Activated naive CD8-positive, alpha-beta T cell (primary cell): Measurements from ENCODE around the gene KDM4B.

Experiments used
- H3K27ac Mint-ChIP-seq: one replicate; pipeline ENCODE4 v1.8.0; 2021; ENCODE audit warnings: mixed read lengths
- H3K27me3 Mint-ChIP-seq: one replicate; pipeline ENCODE4 v1.8.0; 2021; ENCODE audit warnings: mixed read lengths
- H3K36me3 Mint-ChIP-seq: one replicate; pipeline ENCODE4 v1.8.0; 2021; ENCODE audit warnings: mixed read lengths
- H3K4me1 Mint-ChIP-seq: one replicate; pipeline ENCODE4 v1.8.0; 2021; ENCODE audit warnings: low read depth, mixed read lengths
- H3K4me3 Mint-ChIP-seq: one replicate; pipeline ENCODE4 v1.8.0; 2021; ENCODE audit warnings: mild to moderate bottlenecking, mixed read lengths
- H3K9me3 Mint-ChIP-seq: one replicate; pipeline ENCODE4 v1.8.0; 2021; ENCODE audit warnings: low read depth, mixed read lengths

KDM4B gene

GRCh38 chr19:5064896-5065295 is 96.0 kb downstream of the KDM4B start:
- no peaks in the 10 kb centered on the region for H3K9me3 Mint-ChIP-seq
- no peaks in the 10 kb centered on the region for H3K27me3 Mint-ChIP-seq
- peaks cover 14% of the 10 kb centered on the region for H3K36me3 Mint-ChIP-seq
- no peak overlapping the region for H3K27ac Mint-ChIP-seq
- no peaks in the 10 kb centered on the region for H3K4me1 Mint-ChIP-seq
- no peak overlapping the region for H3K4me3 Mint-ChIP-seq

- no peaks in the 10 kb centered on the region for H3K4me1 Mint-ChIP-seq
- no peaks in the 10 kb centered on the region for H3K9me3 Mint-ChIP-seq
- H3K36me3 Mint-ChIP-seq, result peaks cover 14% of the 10 kb centered on the region
Measured at GRCh38 chr19:5065663-5066093, 96.8 kb downstream of the KDM4B start.

DNA sequence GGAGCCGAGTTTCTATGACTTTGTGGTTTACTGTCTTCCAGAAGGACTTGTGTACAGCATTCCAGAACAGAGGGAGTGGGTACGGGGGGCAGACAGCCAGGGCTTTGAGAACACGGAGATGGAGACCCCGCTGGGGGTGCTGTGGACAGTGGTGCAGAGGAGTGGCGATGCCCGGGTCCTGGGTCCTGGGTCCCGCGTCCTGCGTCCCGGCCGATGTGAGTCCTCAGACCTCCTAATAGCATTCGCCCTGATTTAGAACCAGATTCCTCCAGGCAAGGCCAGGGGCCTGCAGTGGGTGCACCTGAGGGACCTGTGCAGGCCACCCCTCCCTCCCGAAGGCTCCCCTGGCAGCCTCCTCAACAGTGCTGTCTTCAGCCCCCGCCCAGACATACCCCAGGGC is 97.9 kb downstream of the KDM4B start:
- no peak overlapping the region for H3K27ac Mint-ChIP-seq
- no peaks in the 10 kb centered on the region for H3K27me3 Mint-ChIP-seq
- no peaks in the 10 kb centered on the region for H3K9me3 Mint-ChIP-seq
- no peaks in the 10 kb centered on the region for H3K4me1 Mint-ChIP-seq
- no peak overlapping the region for H3K4me3 Mint-ChIP-seq
- H3K36me3 Mint-ChIP-seq, result peaks cover 14% of the 10 kb centered on the region

More at GRCh38 chr19:5065663-5066093, 96.8 kb downstream of the KDM4B start:
- H3K27me3 Mint-ChIP-seq, result no peaks in the 10 kb centered on the region
- H3K27ac Mint-ChIP-seq, result no peak overlapping the region
- no peak overlapping the region for H3K4me3 Mint-ChIP-seq

DNA sequence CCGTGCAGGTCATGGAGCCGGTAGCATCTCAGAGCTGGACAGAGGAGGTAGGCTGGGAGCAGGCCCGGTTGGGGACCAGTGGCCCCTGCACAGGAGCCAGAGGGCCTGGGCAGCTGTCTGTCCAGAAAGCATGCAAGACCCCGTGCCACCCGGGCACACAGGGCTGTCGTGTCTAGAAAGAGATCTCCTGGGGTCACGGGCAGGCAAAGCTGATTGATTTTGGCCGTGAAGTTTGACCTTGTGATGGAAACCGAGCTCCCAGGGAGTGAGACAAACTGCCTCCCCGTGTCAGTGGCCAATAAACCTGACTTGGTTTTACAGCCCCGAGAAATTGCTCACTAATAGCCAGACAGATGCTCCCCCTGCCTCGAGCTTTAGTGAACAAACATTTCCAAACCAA is 98.8 kb downstream of the KDM4B start:
- Mint-ChIP-seq H3K27ac (no peak overlapping the region), H3K4me1 (no peaks in the 10 kb centered on the region), H3K36me3 (peaks cover 9% of the 10 kb centered on the region), H3K9me3 (no peaks in the 10 kb centered on the region), H3K4me3 (no peak overlapping the region), H3K27me3 (no peaks in the 10 kb centered on the region)

DNA sequence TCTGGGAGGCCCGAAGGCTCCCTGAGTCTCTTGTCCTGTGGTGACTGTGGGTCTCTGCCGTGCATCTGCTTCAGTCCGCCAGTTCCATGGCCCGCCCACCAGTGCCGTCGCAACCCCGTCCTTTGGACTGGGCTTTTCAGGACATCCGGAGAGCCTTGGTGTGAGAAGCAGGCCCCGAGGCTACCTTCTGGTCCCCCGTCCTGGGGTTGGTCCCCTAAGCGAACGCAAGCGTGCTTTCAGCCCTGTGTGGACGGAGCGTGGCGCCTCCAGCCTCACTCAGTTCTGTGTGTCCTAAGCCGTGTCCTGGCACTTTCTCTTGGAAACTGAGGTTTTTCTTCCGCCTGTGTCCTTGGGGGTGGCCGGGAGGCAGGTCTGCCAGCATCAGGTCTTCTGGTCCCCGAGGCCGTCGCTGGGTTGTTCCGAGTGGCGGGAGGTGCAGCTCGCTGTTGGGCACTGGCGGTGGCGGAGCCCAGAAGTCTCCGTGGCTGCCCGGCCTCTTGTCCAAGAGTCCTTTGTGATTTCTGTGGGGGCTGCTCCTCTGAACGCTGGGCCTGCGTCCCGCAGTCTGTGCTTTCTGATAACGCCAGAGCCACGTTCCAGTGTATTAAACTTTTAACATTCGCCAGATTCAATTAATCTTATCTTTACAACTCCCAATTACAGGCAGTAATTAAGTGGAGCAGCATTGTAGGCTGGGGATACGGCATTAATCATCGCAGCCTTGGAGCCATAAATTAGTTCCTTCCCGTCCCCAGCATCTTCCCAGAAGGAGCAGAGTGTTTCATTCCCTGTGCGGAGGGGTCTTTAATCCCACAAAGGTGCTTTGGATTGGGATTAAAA is 99.5 kb downstream of the KDM4B start:
- Mint-ChIP-seq H3K27me3 (no peaks in the 10 kb centered on the region), H3K4me1 (peaks cover 2% of the 10 kb centered on the region), H3K9me3 (no peaks in the 10 kb centered on the region), H3K36me3 (peaks cover 4% of the 10 kb centered on the region), H3K4me3 (no peak overlapping the region), H3K27ac (no peak overlapping the region)

- no peaks in the 10 kb centered on the region for H3K9me3 Mint-ChIP-seq
- H3K27ac Mint-ChIP-seq, result no peak overlapping the region
- no peaks in the 10 kb centered on the region for H3K27me3 Mint-ChIP-seq
- H3K36me3 Mint-ChIP-seq, result peaks cover 4% of the 10 kb centered on the region
- no peak overlapping the region for H3K4me3 Mint-ChIP-seq
- peaks cover 16% of the 10 kb centered on the region for H3K4me1 Mint-ChIP-seq
Measured at GRCh38 chr19:5070331-5070730, 101.4 kb downstream of the KDM4B start.

DNA sequence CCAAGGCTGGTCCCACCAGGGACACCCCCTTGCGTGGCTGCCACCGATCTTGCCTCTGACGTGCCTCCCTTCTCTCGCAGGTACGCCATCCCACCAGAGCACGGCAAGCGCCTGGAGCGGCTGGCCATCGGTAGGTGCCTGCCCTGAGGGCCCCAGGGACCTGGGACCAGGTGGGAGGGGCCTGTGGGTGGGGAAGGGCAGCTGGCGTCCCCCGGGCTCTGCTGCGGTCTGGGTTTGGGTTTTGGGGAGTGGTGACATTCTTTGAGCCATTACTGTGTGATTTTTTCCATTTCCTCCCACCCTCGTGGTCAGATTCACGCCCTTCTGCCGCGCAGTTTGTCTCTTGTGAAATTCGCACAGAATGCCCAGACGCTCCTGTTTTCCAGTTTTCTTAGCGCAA is 102.0 kb downstream of the KDM4B start:
- Mint-ChIP-seq H3K4me1 (peaks cover 18% of the 10 kb centered on the region), H3K4me3 (no peak overlapping the region), H3K9me3 (no peaks in the 10 kb centered on the region), H3K36me3 (peaks cover 4% of the 10 kb centered on the region), H3K27ac (no peak overlapping the region), H3K27me3 (no peaks in the 10 kb centered on the region)

DNA sequence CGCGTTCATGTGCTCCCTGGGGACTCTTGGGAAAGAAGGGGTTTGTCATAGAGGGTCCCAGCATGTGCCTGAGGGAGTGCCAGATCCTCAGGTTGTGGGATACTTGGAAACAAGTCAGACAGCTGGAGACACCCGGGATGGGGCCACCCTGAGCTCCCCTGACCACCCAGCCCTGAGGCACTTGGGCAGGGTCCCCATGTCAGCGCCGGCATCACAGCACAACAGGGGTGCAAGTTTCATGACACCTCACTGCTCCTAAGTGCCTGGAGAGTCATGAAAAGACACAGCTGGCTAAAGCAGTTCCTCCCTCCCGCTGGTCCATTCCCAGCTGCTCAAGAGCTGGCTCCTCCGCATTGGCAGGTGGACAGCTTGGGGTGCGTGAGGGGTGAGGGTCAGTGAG is 102.7 kb downstream of the KDM4B start:
- Mint-ChIP-seq H3K9me3 (no peaks in the 10 kb centered on the region), H3K27me3 (no peaks in the 10 kb centered on the region), H3K36me3 (no peaks in the 10 kb centered on the region), H3K4me3 (no peak overlapping the region), H3K4me1 (peaks cover 18% of the 10 kb centered on the region), H3K27ac (no peak overlapping the region)

- Mint-ChIP-seq H3K9me3 (no peaks in the 10 kb centered on the region), H3K27me3 (no peaks in the 10 kb centered on the region), H3K4me1 (peaks cover 18% of the 10 kb centered on the region), H3K36me3 (no peaks in the 10 kb centered on the region), H3K4me3 (no peak overlapping the region), H3K27ac (no peak overlapping the region)
Measured at GRCh38 chr19:5072115-5072514, 103.2 kb downstream of the KDM4B start.

- Mint-ChIP-seq H3K27me3 (no peaks in the 10 kb centered on the region), H3K4me1 (peaks cover 18% of the 10 kb centered on the region), H3K36me3 (no peaks in the 10 kb centered on the region), H3K4me3 (no peak overlapping the region), H3K27ac (peak overlapping the region; percentile 34), H3K9me3 (no peaks in the 10 kb centered on the region)
Measured at GRCh38 chr19:5073153-5073844, 104.4 kb downstream of the KDM4B start.

GRCh38 chr19:5074407-5074806 is 105.5 kb downstream of the KDM4B start:
- Mint-ChIP-seq H3K36me3 (no peaks in the 10 kb centered on the region), H3K27ac (no peak overlapping the region), H3K4me1 (peaks cover 18% of the 10 kb centered on the region), H3K9me3 (no peaks in the 10 kb centered on the region), H3K27me3 (no peaks in the 10 kb centered on the region), H3K4me3 (peak overlapping the region; percentile 10)

- Mint-ChIP-seq H3K27me3 (no peaks in the 10 kb centered on the region), H3K36me3 (no peaks in the 10 kb centered on the region), H3K27ac (no peak overlapping the region), H3K4me3 (no peak overlapping the region), H3K9me3 (no peaks in the 10 kb centered on the region), H3K4me1 (peaks cover 18% of the 10 kb centered on the region)
Measured at GRCh38 chr19:5074830-5075394, 106.0 kb downstream of the KDM4B start.

DNA sequence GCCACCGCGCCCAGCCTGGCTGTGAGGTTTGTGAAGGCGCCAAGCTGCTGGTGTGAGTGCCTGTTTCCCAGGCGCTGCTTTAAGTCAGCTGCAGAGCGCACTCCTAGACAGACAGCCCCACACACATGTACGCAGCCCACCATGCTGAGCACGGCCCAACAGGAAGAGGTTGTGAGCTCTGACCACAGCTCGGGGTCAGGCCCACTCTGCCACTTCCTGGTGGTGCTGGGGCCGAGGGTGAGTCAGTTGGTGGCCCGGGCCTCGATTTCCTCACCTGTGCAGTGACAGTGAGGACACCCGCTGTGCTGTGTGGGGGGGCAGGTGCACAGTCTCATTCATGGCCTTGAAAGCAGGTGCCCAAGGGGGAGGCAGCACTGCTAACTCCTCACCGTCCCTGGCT is 106.7 kb downstream of the KDM4B start:
- no peaks in the 10 kb centered on the region for H3K36me3 Mint-ChIP-seq
- no peaks in the 10 kb centered on the region for H3K9me3 Mint-ChIP-seq
- H3K4me1 Mint-ChIP-seq, result peaks cover 18% of the 10 kb centered on the region
- no peak overlapping the region for H3K4me3 Mint-ChIP-seq
- no peaks in the 10 kb centered on the region for H3K27me3 Mint-ChIP-seq
- H3K27ac Mint-ChIP-seq, result no peak overlapping the region

- peaks cover 18% of the 10 kb centered on the region for H3K4me1 Mint-ChIP-seq
- no peak overlapping the region for H3K27ac Mint-ChIP-seq
- H3K9me3 Mint-ChIP-seq, result no peaks in the 10 kb centered on the region
- H3K27me3 Mint-ChIP-seq, result no peaks in the 10 kb centered on the region
- H3K36me3 Mint-ChIP-seq, result no peaks in the 10 kb centered on the region
- H3K4me3 Mint-ChIP-seq, result no peak overlapping the region
Measured at GRCh38 chr19:5076440-5077208, 107.7 kb downstream of the KDM4B start.

GRCh38 chr19:5077209-5077515 is 108.2 kb downstream of the KDM4B start:
- peaks cover 18% of the 10 kb centered on the region for H3K4me1 Mint-ChIP-seq
- no peaks in the 10 kb centered on the region for H3K9me3 Mint-ChIP-seq
- H3K4me3 Mint-ChIP-seq, result no peak overlapping the region
- H3K27ac Mint-ChIP-seq, result no peak overlapping the region
- no peaks in the 10 kb centered on the region for H3K27me3 Mint-ChIP-seq
- H3K36me3 Mint-ChIP-seq, result no peaks in the 10 kb centered on the region
